ENCODE data around the gene AKR1C3.
A peak's percentile ranks its signal among the peaks of the same experiment; 100 is the strongest.
"Not testable (repeated sequence)": the region's sequence is repeated elsewhere in the genome, so short reads cannot be mapped to it uniquely, and the experiment has no call there.

Gene AKR1C3

GRCh38 chr10:5089865-5090264 lies 4.3 kb upstream of the AKR1C3 start:
- peak in 1 of 2 donors; percentile 35 for DNase-seq

- no peak for DNase-seq
Measured at GRCh38 chr10:5090551-5090950, 3.7 kb upstream of the AKR1C3 start.

- DNase-seq: no peak
Measured at GRCh38 chr10:5091196-5091595, 3.0 kb upstream of the AKR1C3 start.

GRCh38 chr10:5092375-5092774 lies 1.8 kb upstream of the AKR1C3 start:
- DNase-seq: no peak

- no peak for DNase-seq
Measured at GRCh38 chr10:5092848-5093790, 1.1 kb upstream of the AKR1C3 start.

GRCh38 chr10:5095687-5096086 lies 1.5 kb downstream of the AKR1C3 start:
- DNase-seq: no peak

- DNase-seq: no peak
Measured at GRCh38 chr10:5096108-5096507, 1.9 kb downstream of the AKR1C3 start.

- not testable (repeated sequence) for DNase-seq
Measured at GRCh38 chr10:5102479-5102878, 8.3 kb downstream of the AKR1C3 start.

- DNase-seq: no peak
Measured at GRCh38 chr10:5103481-5103880, 9.3 kb downstream of the AKR1C3 start.

- no peak for DNase-seq
Measured at GRCh38 chr10:5105626-5106025, 11.4 kb downstream of the AKR1C3 start.

GRCh38 chr10:5106553-5106952 lies 12.3 kb downstream of the AKR1C3 start:
- DNase-seq: no peak

- DNase-seq: no peak
Measured at GRCh38 chr10:5107860-5108526, 13.8 kb downstream of the AKR1C3 start.

- no peak for DNase-seq
Measured at GRCh38 chr10:5108658-5109416, 14.6 kb downstream of the AKR1C3 start.

- not testable (repeated sequence) for DNase-seq
Measured at GRCh38 chr10:5109861-5110260, 15.6 kb downstream of the AKR1C3 start.

GRCh38 chr10:5116621-5117020 lies 22.4 kb downstream of the AKR1C3 start:
- DNase-seq: no peak

GRCh38 chr10:5117026-5117425 lies 22.8 kb downstream of the AKR1C3 start:
- no peak for DNase-seq

- DNase-seq: not testable (repeated sequence)
Measured at GRCh38 chr10:5119997-5120396, 25.8 kb downstream of the AKR1C3 start.

- no peak for DNase-seq
Measured at GRCh38 chr10:5123886-5124285, 29.7 kb downstream of the AKR1C3 start.

- no peak for DNase-seq
Measured at GRCh38 chr10:5125315-5126044, 31.3 kb downstream of the AKR1C3 start.

- DNase-seq: no peak
Measured at GRCh38 chr10:5135581-5135980, 41.4 kb downstream of the AKR1C3 start.

- no peak for DNase-seq
Measured at GRCh38 chr10:5136468-5137087, 42.4 kb downstream of the AKR1C3 start.

GRCh38 chr10:5137699-5138098 lies 43.5 kb downstream of the AKR1C3 start:
- not testable (repeated sequence) for DNase-seq

All from CD4-positive, alpha-beta T cell treated with Interleukin-4 for 1 hour (primary cell).